Chondrocyte (in vitro differentiated cells): ENCODE data around the gene EID2B. TPM values are rescaled to one million over a fixed set of nuclear protein-coding genes. Genes with fewer than 3 reads are reported as not detected.

Source experiments
- DNase-seq: peaks from one replicate; pipeline ENCODE4 v3.0.0; 2021; ENCODE audit warnings: mixed read lengths, low spot score
- H3K27ac Mint-ChIP-seq: one replicate; pipeline ENCODE4 v1.8.0; 2021; ENCODE audit warnings: mild to moderate bottlenecking, moderate library complexity, mixed read lengths; ENCODE audit not compliant: unreplicated experiment
- H3K27me3 Mint-ChIP-seq: 2 replicates; pipeline ENCODE4 v1.8.0; 2021; ENCODE audit warnings: low read depth, mixed read lengths
- H3K36me3 Mint-ChIP-seq: 2 replicates; pipeline ENCODE4 v1.8.0; 2021; ENCODE audit warnings: low read depth, mixed read lengths
- H3K4me1 Mint-ChIP-seq: 2 replicates; pipeline ENCODE4 v1.8.0; 2021; ENCODE audit warnings: low read depth, mild to moderate bottlenecking, mixed read lengths
- H3K4me3 Mint-ChIP-seq: one replicate; pipeline ENCODE4 v1.8.0; 2021; ENCODE audit warnings: mild to moderate bottlenecking, moderate library complexity, mixed read lengths; ENCODE audit not compliant: unreplicated experiment
- H3K9me3 Mint-ChIP-seq: 2 replicates; pipeline ENCODE4 v1.8.0; 2021; ENCODE audit warnings: low read depth, mixed read lengths
- CTCF ChIP-seq: fragments of 200-600 bp; sonication (generic); IDR thresholded peaks from 2 replicates; pipeline ENCODE4 v1.5.0; 2021; ENCODE audit warnings: antibody characterized with exemption, mild to moderate bottlenecking, moderate library complexity
- total RNA-seq: library from RNA; stranded (reverse); gene quantifications from 3 replicates; pipeline ENCODE4 v1.2.1, GENCODE V29; 2021

The EID2B gene
- total RNA-seq, 1 donor from 2014 or later = 1.7 TPM

- TF ChIP-seq CTCF = peak; percentile 29
- H3K9me3 Mint-ChIP-seq = no peaks in the 10 kb centered on the region
- H3K27me3 Mint-ChIP-seq = peaks cover 41% of the 10 kb centered on the region
- H3K27ac Mint-ChIP-seq = peak within 1 kb of the TSS; percentile 49
- peaks cover 5% of the 10 kb centered on the region for H3K36me3 Mint-ChIP-seq
- peak; percentile 54 for DNase-seq
- H3K4me3 Mint-ChIP-seq = peak within 1 kb of the TSS; percentile 58
- peaks cover 14% of the 10 kb centered on the region for H3K4me1 Mint-ChIP-seq
Measured at GRCh38 chr19:39514840-39515550, 17.7 kb downstream of the EID2B start, which contains the start of gene SELENOV. Gene SELENOV, plus strand, starts transcription at chr19:39515139. Its CDS starts 74 bp downstream, at chr19:39515213.

- H3K27me3 Mint-ChIP-seq = peaks cover 38% of the 10 kb centered on the region
- H3K36me3 Mint-ChIP-seq = peaks cover 5% of the 10 kb centered on the region
- H3K27ac Mint-ChIP-seq = no peak overlapping the region
- no peaks in the 10 kb centered on the region for H3K9me3 Mint-ChIP-seq
- no peak for TF ChIP-seq CTCF
- H3K4me3 Mint-ChIP-seq = no peak overlapping the region
- peaks cover 16% of the 10 kb centered on the region for H3K4me1 Mint-ChIP-seq
- no peak for DNase-seq
Measured at GRCh38 chr19:39512988-39513387, 19.7 kb downstream of the EID2B start.

GRCh38 chr19:39509233-39509632, 23.4 kb downstream of the EID2B start:
- Mint-ChIP-seq H3K27me3 (peaks cover 18% of the 10 kb centered on the region), H3K27ac (no peak overlapping the region), H3K36me3 (no peaks in the 10 kb centered on the region), H3K4me3 (no peak overlapping the region), H3K9me3 (no peaks in the 10 kb centered on the region), H3K4me1 (peaks cover 14% of the 10 kb centered on the region)
- DNase-seq = no peak
- TF ChIP-seq CTCF = no peak

- H3K27ac Mint-ChIP-seq = no peak overlapping the region
- TF ChIP-seq CTCF = no peak
- no peaks in the 10 kb centered on the region for H3K9me3 Mint-ChIP-seq
- peaks cover 15% of the 10 kb centered on the region for H3K27me3 Mint-ChIP-seq
- DNase-seq = no peak
- peaks cover 14% of the 10 kb centered on the region for H3K4me1 Mint-ChIP-seq
- no peaks in the 10 kb centered on the region for H3K36me3 Mint-ChIP-seq
- H3K4me3 Mint-ChIP-seq = no peak overlapping the region
Measured at GRCh38 chr19:39508629-39509028, 24.0 kb downstream of the EID2B start.

- H3K4me3 Mint-ChIP-seq = peak overlapping the region; percentile 79
- no peak for TF ChIP-seq CTCF
- H3K27me3 Mint-ChIP-seq = peaks cover 16% of the 10 kb centered on the region
- no peaks in the 10 kb centered on the region for H3K9me3 Mint-ChIP-seq
- no peaks in the 10 kb centered on the region for H3K36me3 Mint-ChIP-seq
- no peak overlapping the region for H3K27ac Mint-ChIP-seq
- H3K4me1 Mint-ChIP-seq = peaks cover 19% of the 10 kb centered on the region
- no peak for DNase-seq
Measured at GRCh38 chr19:39507715-39508364, 24.8 kb downstream of the EID2B start.
